Fibroblast of skin of right quadriceps (primary cell): ENCODE data around the gene MAP6.

Source experiments
- DNase-seq: peaks from one replicate; pipeline ENCODE4 v3.0.0-alpha.2; 2013

Gene MAP6

GRCh38 chr11:75565916-75566762 lies 102.7 kb downstream of the MAP6 start:
- DNase-seq, result no peak

GRCh38 chr11:75565221-75565814 lies 103.5 kb downstream of the MAP6 start:
- DNase-seq, result peak; percentile 74

- peak; percentile 94 for DNase-seq
Measured at GRCh38 chr11:75563978-75564552, 104.8 kb downstream of the MAP6 start.

- no peak for DNase-seq
Measured at GRCh38 chr11:75563501-75563977, 105.3 kb downstream of the MAP6 start.

GRCh38 chr11:75562836-75563484 lies 105.9 kb downstream of the MAP6 start:
- DNase-seq, result peak; percentile 84

GRCh38 chr11:75562048-75562835 lies 106.6 kb downstream of the MAP6 start, which contains the start of gene SERPINH1:
SERPINH1 (plus strand) TSS chr11:75562253; CDS start chr11:75566350, 4,097 bp downstream.
- DNase-seq, result peak; percentile 95

GRCh38 chr11:75561426-75562047 lies 107.3 kb downstream of the MAP6 start:
- DNase-seq, result no peak

GRCh38 chr11:75560644-75561043 lies 108.2 kb downstream of the MAP6 start:
- peak; percentile 57 for DNase-seq

- DNase-seq, result peak; percentile 96
Measured at GRCh38 chr11:75558939-75559843, 109.6 kb downstream of the MAP6 start.

GRCh38 chr11:75557666-75558494 lies 111.0 kb downstream of the MAP6 start:
- DNase-seq, result peak; percentile 97

GRCh38 chr11:75556275-75556674 lies 112.6 kb downstream of the MAP6 start:
- no peak for DNase-seq

GRCh38 chr11:75555079-75555811 lies 113.6 kb downstream of the MAP6 start:
- no peak for DNase-seq

- peak; percentile 100 for DNase-seq
Measured at GRCh38 chr11:75554258-75555022, 114.4 kb downstream of the MAP6 start.

- no peak for DNase-seq
Measured at GRCh38 chr11:75553889-75554257, 115.0 kb downstream of the MAP6 start.

GRCh38 chr11:75553182-75553581 lies 115.7 kb downstream of the MAP6 start:
- no peak for DNase-seq

- DNase-seq, result no peak
Measured at GRCh38 chr11:75549370-75549958, 119.4 kb downstream of the MAP6 start.

- DNase-seq, result no peak
Measured at GRCh38 chr11:75548595-75549272, 120.1 kb downstream of the MAP6 start.
